Gastrocnemius medialis (tissue), 4 donors: ENCODE results near the gene MACROD2. TPM values are rescaled to one million over a fixed set of nuclear protein-coding genes. Genes with fewer than 3 reads are reported as not detected.
"Not testable (repeated sequence)": the region's sequence is repeated elsewhere in the genome, so short reads cannot be mapped to it uniquely, and the experiment has no call there.

Experiments used
- ATAC-seq, 2 donors: fragments of 150-250 bp; one replicate each; pipeline ENCODE4 v1.9.1; 2016
- DNase-seq, 2 donors: peaks; one replicate each; pipeline ENCODE4 v3.0.0-alpha.2; 2019
- H3K27ac ChIP-seq, 4 donors: fragments of 200-600 bp; sonication (generic); 1 replicate in 1 of 4; 2 replicates in 3 of 4; pipeline ENCODE4 v1.5.1; 2016 to 2018; ENCODE audit warnings: mild to moderate bottlenecking in 2 of 4, moderate library complexity in 1 of 4
- H3K27me3 ChIP-seq, 3 donors: fragments of 200-600 bp; sonication (generic) in 2 of 3; 1 replicate in 1 of 3; 2 replicates in 2 of 3; pipeline versions ENCODE4 v1.5.1 to v1.6.0; 2016 to 2019; ENCODE audit warnings: mild to moderate bottlenecking in 1 of 3, moderate library complexity in 1 of 3
- H3K36me3 ChIP-seq, 2 donors: fragments of 200-600 bp; sonication (generic) in 1 of 2; one replicate each; pipeline ENCODE4 v1.5.1; 2017 to 2018
- H3K4me1 ChIP-seq, 2 donors: fragments of 200-600 bp; sonication (generic) in 1 of 2; one replicate each; pipeline ENCODE4 v1.5.1; 2016 to 2017; ENCODE audit warnings: mild to moderate bottlenecking in 2 of 2
- H3K4me3 ChIP-seq, 4 donors: fragments of 200-600 bp; sonication (generic) in 3 of 4; 1 replicate in 1 of 4; 2 replicates in 3 of 4; pipeline ENCODE4 v1.5.1; 2016 to 2019; ENCODE audit warnings: mild to moderate bottlenecking in 2 of 4
- H3K9me3 ChIP-seq, 3 donors: fragments of 200-600 bp; sonication (generic) in 2 of 3; 1 replicate in 1 of 3; 2 replicates in 2 of 3; pipeline ENCODE4 v1.5.1; 2016 to 2019
- CTCF ChIP-seq, 5 experiments: fragments of 450-650 bp in 3 of 5; fragments of 200-600 bp in 2 of 5; sonication (generic) in 2 of 5; IDR thresholded peaks in 4 of 5; conservative IDR thresholded peaks in 1 of 5; 1 replicate in 4 of 5; 2 replicates in 1 of 5; pipeline ENCODE4 v1.5.1; 2016 to 2019; ENCODE audit warnings: antibody characterized with exemption in 5 of 5, mild to moderate bottlenecking in 3 of 5, moderate library complexity in 3 of 5
- POLR2A ChIP-seq, 2 donors: fragments of 450-650 bp; IDR thresholded peaks; one replicate each; pipeline ENCODE4 v1.6.1; 2017; ENCODE audit warnings: antibody characterized with exemption in 2 of 2, mild to moderate bottlenecking in 2 of 2, moderate library complexity in 2 of 2
- in situ Hi-C, 4 donors: fragments of 200-750 bp; cut with MboI; loops; one replicate each; pipeline versions ENCODE4 v1.15.0 to v1.8.0; 2017; ENCODE audit warnings: low sequenced_read_pairs in 4 of 4
- intact Hi-C: fragments of 100-400 bp; cut with DNase I; formaldehyde crosslinking; loops from one replicate; pipeline ENCODE4 v1.15.1; 2023; ENCODE audit warnings: low total_unique reads
- total RNA-seq, 4 donors: library from RNA; depleted of rRNA; stranded (reverse); fragments of >200 nt; gene quantifications; one replicate each; pipeline versions ENCODE4 v1.1.0 to v1.2.3, GENCODE V29; 2016

Gene MACROD2
- total RNA-seq, 4 donors from 2014 or later = 1.8 to 10.2 (median 3.6) TPM

GRCh38 chr20:14260367-14260766 lies 265.1 kb downstream of the MACROD2 start:
- in situ Hi-C loops (no loop called here), intact Hi-C loops (no loop called here)
- Histone ChIP-seq H3K36me3 (no peaks in the 10 kb centered on the region), H3K27me3 (no peaks in the 10 kb centered on the region), H3K4me3 (no peak overlapping the region), H3K27ac (no peak overlapping the region), H3K4me1 (no peaks in the 10 kb centered on the region), H3K9me3 (no peaks in the 10 kb centered on the region)
- ATAC-seq (no peak), DNase-seq (no peak)
- no peak for TF ChIP-seq CTCF (IDR thresholded peaks at IDR 0.05 in 4 of 5, conservative IDR thresholded peaks at IDR 0.05 in 1 of 5)
- no peak for TF ChIP-seq POLR2A (IDR thresholded peaks at IDR 0.05)

- in situ Hi-C loops = no loop called here
- intact Hi-C loops = no loop called here
Observed at GRCh38 chr20:14264869-14265268, 269.6 kb downstream of the MACROD2 start.

GRCh38 chr20:14266246-14266645 lies 270.9 kb downstream of the MACROD2 start:
- ATAC-seq (no peak), DNase-seq (no peak)
- intact Hi-C loops (no loop called here), in situ Hi-C loops (no loop called here)
- TF ChIP-seq POLR2A (IDR thresholded peaks at IDR 0.05) = no peak
- Histone ChIP-seq H3K9me3 (no peaks in the 10 kb centered on the region), H3K4me3 (no peak overlapping the region), H3K36me3 (no peaks in the 10 kb centered on the region), H3K27me3 (no peaks in the 10 kb centered on the region), H3K27ac (no peak overlapping the region), H3K4me1 (no peaks in the 10 kb centered on the region)

More at GRCh38 chr20:14264869-14265268, 269.6 kb downstream of the MACROD2 start:
- no peaks in the 10 kb centered on the region for H3K36me3 ChIP-seq
- H3K27me3 ChIP-seq = no peaks in the 10 kb centered on the region
- no peak for ATAC-seq
- H3K27ac ChIP-seq = no peak overlapping the region
- no peak overlapping the region for H3K4me3 ChIP-seq
- TF ChIP-seq CTCF (IDR thresholded peaks at IDR 0.05 in 4 of 5, conservative IDR thresholded peaks at IDR 0.05 in 1 of 5) = no peak
- no peak for TF ChIP-seq POLR2A (IDR thresholded peaks at IDR 0.05)
- no peaks in the 10 kb centered on the region for H3K4me1 ChIP-seq
- H3K9me3 ChIP-seq = no peaks in the 10 kb centered on the region
- no peak for DNase-seq

GRCh38 chr20:14270751-14271150 lies 275.4 kb downstream of the MACROD2 start:
- H3K27ac ChIP-seq, intact Hi-C loops, H3K9me3 ChIP-seq, in situ Hi-C loops, H3K4me1 ChIP-seq, ATAC-seq, H3K4me3 ChIP-seq, DNase-seq, H3K27me3 ChIP-seq, H3K36me3 ChIP-seq: not testable (repeated sequence)

- Histone ChIP-seq H3K27me3 (no peaks in the 10 kb centered on the region), H3K4me3 (no peak overlapping the region), H3K4me1 (no peaks in the 10 kb centered on the region), H3K36me3 (no peaks in the 10 kb centered on the region), H3K9me3 (no peaks in the 10 kb centered on the region), H3K27ac (no peak overlapping the region)
- DNase-seq = no peak
- TF ChIP-seq CTCF (IDR thresholded peaks at IDR 0.05 in 4 of 5, conservative IDR thresholded peaks at IDR 0.05 in 1 of 5) = no peak
- no peak for TF ChIP-seq POLR2A (IDR thresholded peaks at IDR 0.05)
- intact Hi-C loops (no loop called here), in situ Hi-C loops (no loop called here)
- ATAC-seq = no peak
Observed at GRCh38 chr20:14282140-14282539, 286.8 kb downstream of the MACROD2 start.

DNA sequence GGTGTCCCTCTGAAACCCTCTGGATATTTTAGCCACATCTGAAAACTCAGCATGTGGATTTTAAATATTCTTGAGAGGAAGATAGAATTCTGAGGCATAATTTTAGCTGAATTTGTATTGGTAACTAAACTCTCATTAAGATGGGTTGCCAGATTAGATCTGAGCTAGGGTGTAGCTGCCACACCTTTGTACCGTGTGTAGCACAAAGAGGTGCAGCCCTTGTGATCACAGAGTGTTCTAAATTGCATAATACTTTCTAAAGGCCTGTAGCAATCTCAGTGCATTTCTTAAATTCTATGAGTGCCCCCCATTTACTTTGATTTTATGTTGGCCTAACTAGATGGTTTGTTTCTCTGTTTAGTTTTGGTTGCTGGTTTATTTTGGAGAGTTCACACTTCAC lies 289.1 kb downstream of the MACROD2 start:
- H3K36me3 ChIP-seq = no peaks in the 10 kb centered on the region
- TF ChIP-seq CTCF (IDR thresholded peaks at IDR 0.05 in 4 of 5, conservative IDR thresholded peaks at IDR 0.05 in 1 of 5) = no peak
- no peak for TF ChIP-seq POLR2A (IDR thresholded peaks at IDR 0.05)
- no peaks in the 10 kb centered on the region for H3K9me3 ChIP-seq
- H3K27me3 ChIP-seq = no peaks in the 10 kb centered on the region
- no peak for DNase-seq
- no peak overlapping the region for H3K27ac ChIP-seq
- in situ Hi-C loops (no loop called here), intact Hi-C loops (no loop called here)
- no peaks in the 10 kb centered on the region for H3K4me1 ChIP-seq
- no peak overlapping the region for H3K4me3 ChIP-seq
- no peak for ATAC-seq
